ENCODE measurements around the gene PCSK5. TPM values are rescaled to one million over a fixed set of nuclear protein-coding genes. Genes with fewer than 3 reads are reported as not detected.

Gene PCSK5
- polyA plus RNA-seq, 1 donor from 2014 or later = 1.7 TPM

GRCh38 chr9:76153339-76153738, 262.9 kb downstream of the PCSK5 start:
- Histone ChIP-seq H3K9me2 (ENCODE audit: insufficient read depth, low read length) (no peaks in the 10 kb centered on the region), H3K36me3 (ENCODE audit: insufficient read depth, low read length) (no peaks in the 10 kb centered on the region), H2AFZ (ENCODE audit: low read depth, low read length) (no peak overlapping the region), H3K27me3 (ENCODE audit: insufficient read depth, low read depth, low read length) (no peaks in the 10 kb centered on the region), H3F3A (ENCODE audit: insufficient read depth, low read length, poor library complexity, severe bottlenecking) (no peaks in the 10 kb centered on the region), H4K20me1 (ENCODE audit: insufficient read depth) (no peaks in the 10 kb centered on the region), H3K79me2 (replicated peaks; ENCODE audit: insufficient read depth, low read length) (no peaks in the 10 kb centered on the region), H3K9me3 (ENCODE audit: low read length) (no peaks in the 10 kb centered on the region), H3K4me2 (ENCODE audit: low read length) (no peak overlapping the region), H3K4me3 (ENCODE audit: low read length) (no peak overlapping the region), H3K9ac (ENCODE audit: low read length) (no peak overlapping the region), H3K27ac (ENCODE audit: low read length) (no peak overlapping the region)
- TF ChIP-seq, protein P1, sequence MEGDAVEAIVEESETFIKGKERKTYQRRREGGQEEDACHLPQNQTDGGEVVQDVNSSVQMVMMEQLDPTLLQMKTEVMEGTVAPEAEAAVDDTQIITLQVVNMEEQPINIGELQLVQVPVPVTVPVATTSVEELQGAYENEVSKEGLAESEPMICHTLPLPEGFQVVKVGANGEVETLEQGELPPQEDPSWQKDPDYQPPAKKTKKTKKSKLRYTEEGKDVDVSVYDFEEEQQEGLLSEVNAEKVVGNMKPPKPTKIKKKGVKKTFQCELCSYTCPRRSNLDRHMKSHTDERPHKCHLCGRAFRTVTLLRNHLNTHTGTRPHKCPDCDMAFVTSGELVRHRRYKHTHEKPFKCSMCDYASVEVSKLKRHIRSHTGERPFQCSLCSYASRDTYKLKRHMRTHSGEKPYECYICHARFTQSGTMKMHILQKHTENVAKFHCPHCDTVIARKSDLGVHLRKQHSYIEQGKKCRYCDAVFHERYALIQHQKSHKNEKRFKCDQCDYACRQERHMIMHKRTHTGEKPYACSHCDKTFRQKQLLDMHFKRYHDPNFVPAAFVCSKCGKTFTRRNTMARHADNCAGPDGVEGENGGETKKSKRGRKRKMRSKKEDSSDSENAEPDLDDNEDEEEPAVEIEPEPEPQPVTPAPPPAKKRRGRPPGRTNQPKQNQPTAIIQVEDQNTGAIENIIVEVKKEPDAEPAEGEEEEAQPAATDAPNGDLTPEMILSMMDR (IDR thresholded peaks at IDR 0.05; ENCODE audit: poor library complexity, severe bottlenecking) = no peak
- TF ChIP-seq POLR2AphosphoS5 (IDR thresholded peaks at IDR 0.05) (no peak), EZH2 (IDR thresholded peaks at IDR 0.05; ENCODE audit: borderline replicate concordance, insufficient read depth, low read length, poor library complexity, severe bottlenecking) (no peak), TAF1 (IDR thresholded peaks at IDR 0.05; ENCODE audit: low read depth) (no peak), EP300 (conservative IDR thresholded peaks at IDR 0.05; ENCODE audit: poor library complexity, severe bottlenecking) (no peak), SMC3 (conservative IDR thresholded peaks at IDR 0.05; ENCODE audit: poor library complexity) (no peak), RAD21 (conservative IDR thresholded peaks at IDR 0.05) (no peak), MXI1 (conservative IDR thresholded peaks at IDR 0.05; ENCODE audit: poor library complexity, severe bottlenecking) (no peak)
- TF ChIP-seq, protein P2, sequence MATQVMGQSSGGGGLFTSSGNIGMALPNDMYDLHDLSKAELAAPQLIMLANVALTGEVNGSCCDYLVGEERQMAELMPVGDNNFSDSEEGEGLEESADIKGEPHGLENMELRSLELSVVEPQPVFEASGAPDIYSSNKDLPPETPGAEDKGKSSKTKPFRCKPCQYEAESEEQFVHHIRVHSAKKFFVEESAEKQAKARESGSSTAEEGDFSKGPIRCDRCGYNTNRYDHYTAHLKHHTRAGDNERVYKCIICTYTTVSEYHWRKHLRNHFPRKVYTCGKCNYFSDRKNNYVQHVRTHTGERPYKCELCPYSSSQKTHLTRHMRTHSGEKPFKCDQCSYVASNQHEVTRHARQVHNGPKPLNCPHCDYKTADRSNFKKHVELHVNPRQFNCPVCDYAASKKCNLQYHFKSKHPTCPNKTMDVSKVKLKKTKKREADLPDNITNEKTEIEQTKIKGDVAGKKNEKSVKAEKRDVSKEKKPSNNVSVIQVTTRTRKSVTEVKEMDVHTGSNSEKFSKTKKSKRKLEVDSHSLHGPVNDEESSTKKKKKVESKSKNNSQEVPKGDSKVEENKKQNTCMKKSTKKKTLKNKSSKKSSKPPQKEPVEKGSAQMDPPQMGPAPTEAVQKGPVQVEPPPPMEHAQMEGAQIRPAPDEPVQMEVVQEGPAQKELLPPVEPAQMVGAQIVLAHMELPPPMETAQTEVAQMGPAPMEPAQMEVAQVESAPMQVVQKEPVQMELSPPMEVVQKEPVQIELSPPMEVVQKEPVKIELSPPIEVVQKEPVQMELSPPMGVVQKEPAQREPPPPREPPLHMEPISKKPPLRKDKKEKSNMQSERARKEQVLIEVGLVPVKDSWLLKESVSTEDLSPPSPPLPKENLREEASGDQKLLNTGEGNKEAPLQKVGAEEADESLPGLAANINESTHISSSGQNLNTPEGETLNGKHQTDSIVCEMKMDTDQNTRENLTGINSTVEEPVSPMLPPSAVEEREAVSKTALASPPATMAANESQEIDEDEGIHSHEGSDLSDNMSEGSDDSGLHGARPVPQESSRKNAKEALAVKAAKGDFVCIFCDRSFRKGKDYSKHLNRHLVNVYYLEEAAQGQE (IDR thresholded peaks at IDR 0.05; ENCODE audit: borderline replicate concordance) = no peak

- no peaks in the 10 kb centered on the region for H3K79me2 ChIP-seq (replicated peaks; ENCODE audit: insufficient read depth, low read length)
- no peaks in the 10 kb centered on the region for H3K27me3 ChIP-seq (ENCODE audit: insufficient read depth, low read depth, low read length)
- H3K9ac ChIP-seq (ENCODE audit: low read length) = no peak overlapping the region
- no peak overlapping the region for H2AFZ ChIP-seq (ENCODE audit: low read depth, low read length)
- H3K4me3 ChIP-seq (ENCODE audit: low read length) = no peak overlapping the region
- no peaks in the 10 kb centered on the region for H3F3A ChIP-seq (ENCODE audit: insufficient read depth, low read length, poor library complexity, severe bottlenecking)
- no peak overlapping the region for H3K27ac ChIP-seq (ENCODE audit: low read length)
- TF ChIP-seq TAF1 (IDR thresholded peaks at IDR 0.05; ENCODE audit: low read depth) (no peak), EZH2 (IDR thresholded peaks at IDR 0.05; ENCODE audit: borderline replicate concordance, insufficient read depth, low read length, poor library complexity, severe bottlenecking) (no peak), EP300 (conservative IDR thresholded peaks at IDR 0.05; ENCODE audit: poor library complexity, severe bottlenecking) (no peak), MXI1 (conservative IDR thresholded peaks at IDR 0.05; ENCODE audit: poor library complexity, severe bottlenecking) (no peak), SMC3 (conservative IDR thresholded peaks at IDR 0.05; ENCODE audit: poor library complexity) (no peak), POLR2AphosphoS5 (IDR thresholded peaks at IDR 0.05) (no peak), RAD21 (conservative IDR thresholded peaks at IDR 0.05) (no peak)
- TF ChIP-seq, protein P2 (IDR thresholded peaks at IDR 0.05; ENCODE audit: borderline replicate concordance) = no peak
- TF ChIP-seq, protein P1 (IDR thresholded peaks at IDR 0.05; ENCODE audit: poor library complexity, severe bottlenecking) = no peak
- no peaks in the 10 kb centered on the region for H3K9me3 ChIP-seq (ENCODE audit: low read length)
- no peak overlapping the region for H3K4me2 ChIP-seq (ENCODE audit: low read length)
- H4K20me1 ChIP-seq (ENCODE audit: insufficient read depth) = no peaks in the 10 kb centered on the region
- H3K36me3 ChIP-seq (ENCODE audit: insufficient read depth, low read length) = no peaks in the 10 kb centered on the region
- H3K9me2 ChIP-seq (ENCODE audit: insufficient read depth, low read length) = no peaks in the 10 kb centered on the region
Observed at GRCh38 chr9:76153902-76154629, 263.6 kb downstream of the PCSK5 start.

Measured in neural cell (in vitro differentiated cells).